OCI-LY7 (cell line): ENCODE results near the gene ASMTL. TPM values are rescaled to one million over a fixed set of nuclear protein-coding genes. Genes with fewer than 3 reads are reported as not detected.

Experiments
- Bru-seq: library from RNA; stranded (reverse); fragments of 400-500 nt; gene quantifications from one replicate; lab custom pipeline; 2021; lab: Mats Ljungman, UMichigan
- BruChase-seq, 2 experiments: library from RNA; stranded (reverse); fragments of 400-500 nt; gene quantifications; one replicate each; lab custom pipeline; 2021; lab: Mats Ljungman, UMichigan
- BruUV-seq: library from RNA; stranded (reverse); fragments of 400-500 nt; replicated peaks from 2 replicates; lab custom pipeline; 2021; lab: Mats Ljungman, UMichigan
- CTCF ChIA-PET: fragments of 300-600 bp; sonication (Branson Sonifier 250); formaldehyde crosslinking; loops from one replicate; lab custom pipeline; 2022; ENCODE audit warnings: antibody characterized with exemption; ENCODE audit not compliant: unreplicated experiment; lab: Charles Lee
- POLR2A ChIA-PET: fragments of 300-600 bp; sonication (Branson Sonifier 250); formaldehyde crosslinking; loops from one replicate; lab custom pipeline; 2022; ENCODE audit warnings: antibody characterized with exemption; lab: Charles Lee
- DNase-seq: peaks from one replicate; pipeline ENCODE4 v3.0.0-alpha.2; 2015; ENCODE audit warnings: low spot score
- H2AFZ ChIP-seq: fragments of 200-600 bp; sonication (generic), shearing (Covaris generic); 2 replicates; pipeline ENCODE4 v1.6.1; 2014; ENCODE audit warnings: mild to moderate bottlenecking, antibody characterized with exemption, low read length, moderate library complexity
- H3K27ac ChIP-seq: fragments of 200-600 bp; sonication (generic); 2 replicates; pipeline ENCODE4 v1.5.1; 2014; ENCODE audit warnings: mixed run types, low read depth, mild to moderate bottlenecking, moderate library complexity, low read length, inconsistent platforms; ENCODE audit not compliant: poor library complexity, severe bottlenecking
- H3K36me3 ChIP-seq: fragments of 200-600 bp; sonication (generic); 2 replicates; pipeline ENCODE4 v1.6.1; 2014; ENCODE audit warnings: mild to moderate bottlenecking, antibody characterized with exemption, low read length, moderate library complexity, mixed read lengths; ENCODE audit not compliant: insufficient read depth
- H3K4me1 ChIP-seq: fragments of 200-600 bp; sonication (generic); 2 replicates; pipeline ENCODE4 v1.5.1; 2014; ENCODE audit warnings: mild to moderate bottlenecking, low read length; ENCODE audit not compliant: insufficient read depth, poor library complexity, severe bottlenecking
- H3K4me2 ChIP-seq: fragments of 200-600 bp; sonication (generic); 2 replicates; pipeline ENCODE4 v1.6.1; 2014; ENCODE audit warnings: mild to moderate bottlenecking, low read length
- H3K4me3 ChIP-seq: fragments of 200-600 bp; sonication (generic); 2 replicates; pipeline ENCODE4 v1.5.1; 2014; ENCODE audit warnings: mild to moderate bottlenecking, low read depth, low read length; ENCODE audit not compliant: poor library complexity, severe bottlenecking
- H3K79me2 ChIP-seq: fragments of 200-600 bp; sonication (generic); 2 replicates; pipeline ENCODE4 v1.6.1; 2016; ENCODE audit warnings: low read depth, mild to moderate bottlenecking, low read length, moderate library complexity, mixed read lengths; ENCODE audit not compliant: insufficient read depth
- H3K9me2 ChIP-seq: fragments of 200-600 bp; sonication (generic); 2 replicates; pipeline ENCODE4 v1.6.1; 2016; ENCODE audit warnings: mild to moderate bottlenecking, low read length, mixed read lengths; ENCODE audit not compliant: insufficient read depth
- H3K9me3 ChIP-seq: fragments of 200-600 bp; sonication (generic); 2 replicates; pipeline ENCODE4 v1.6.1; 2014; ENCODE audit warnings: mild to moderate bottlenecking, mixed run types, low read length, mixed read lengths
- H4K20me1 ChIP-seq: fragments of 200-600 bp; sonication (generic); 2 replicates; pipeline ENCODE4 v1.6.1; 2014; ENCODE audit warnings: mild to moderate bottlenecking, antibody characterized with exemption, low read length, moderate library complexity, mixed read lengths; ENCODE audit not compliant: insufficient read depth
- CTCF ChIP-seq: fragments of 200-600 bp; sonication (generic); conservative IDR thresholded peaks from 2 replicates; pipeline ENCODE4 v1.5.1; 2014; ENCODE audit warnings: mild to moderate bottlenecking, antibody characterized with exemption, low read length, moderate library complexity, mixed read lengths
- EZH2phosphoT487 ChIP-seq: fragments of 200-600 bp; sonication (generic); IDR thresholded peaks from 2 replicates; pipeline ENCODE4 v1.6.1; 2018; ENCODE audit warnings: low read depth, borderline replicate concordance, mild to moderate bottlenecking, mixed run types, antibody characterized with exemption, low read length, moderate library complexity, mixed read lengths
- intact Hi-C: fragments of 100-400 bp; cut with micrococcal nuclease; formaldehyde crosslinking; loops from one replicate; pipeline ENCODE4 v1.10.0; 2022; ENCODE audit not compliant: unreplicated experiment
- long read RNA-seq: library from polyadenylated mRNA; stranded (forward); transcript quantifications from one replicate; pipeline ENCODE4 v2.0.0, GENCODE V29; 2022
- total RNA-seq, 2 experiments: library from RNA; depleted of rRNA in 1 of 2; stranded (reverse); fragments of >200 nt in 1 of 2; shearing (Covaris generic) in 1 of 2; gene quantifications; 2 replicates each; pipeline ENCODE4 v1.2.3, GENCODE V29; 2014 to 2022

The ASMTL gene
- total RNA-seq (2014; rRNA removed; shearing (Covaris generic)), result 17.2 and 17.6 TPM in 2 replicates
- 32.8 and 37.0 TPM in 2 replicates for total RNA-seq (2022)
- Bru-seq, nascent RNA, result percentile 52 among the genes with signal in this experiment
- BruChase-seq, experiment 1, labeled RNA remaining after a 6-hour chase, result percentile 61 among the genes with signal in this experiment
- BruChase-seq, experiment 2, labeled RNA remaining after a 2-hour chase, result percentile 61 among the genes with signal in this experiment
- long read RNA-seq, transcript ASMTL-201 (13 exons, 2,027 nt), result major isoform, 53 of 115 reads
- long read RNA-seq, partial matches to known transcripts, result 10 of 115 reads
- long read RNA-seq, other reads (novel, unspliced or antisense), result 48 of 115 reads

- 0 out of 2 replicates have a peak within 1 kb of the TSS, but pooled peaks have one; percentile 2 for H2AFZ ChIP-seq
- DNase-seq, result peak; percentile 98
- POLR2A ChIA-PET, result no interaction called here
- no TSS peak for BruUV-seq
- H3K79me2 ChIP-seq, result peaks cover 44% of the 10 kb centered on the region
- TF ChIP-seq CTCF, result no peak
- no peak for TF ChIP-seq EZH2phosphoT487
- intact Hi-C loops, result loop anchor here (2.0 to 10.0 kb wide), 5 partner anchors 40 to 1176 kb away; partner anchors contain the start of gene SLC25A6
- H3K27ac ChIP-seq, result peak within 1 kb of the TSS; percentile 58
- H3K4me1 ChIP-seq, result peaks cover 41% of the 10 kb centered on the region
- no peaks in the 10 kb centered on the region for H3K9me2 ChIP-seq
- peak within 1 kb of the TSS; percentile 96 for H3K4me3 ChIP-seq
- peaks cover 26% of the 10 kb centered on the region for H3K36me3 ChIP-seq
- H4K20me1 ChIP-seq, result no peaks in the 10 kb centered on the region
- peak within 1 kb of the TSS; percentile 76 for H3K4me2 ChIP-seq
- CTCF ChIA-PET, result no interaction called here
- peaks cover 11% of the 10 kb centered on the region for H3K9me3 ChIP-seq
Measured at GRCh38 chrX:1452516-1453394, at the start of gene ASMTL. TSS of gene ASMTL (minus strand) at chrX:1452909. CDS start at chrX:1452840, 69 bp downstream.

- Histone ChIP-seq H3K79me2 (peaks cover 84% of the 10 kb centered on the region), H3K9me2 (no peaks in the 10 kb centered on the region), H3K27ac (peak overlapping the region; percentile 96), H3K4me3 (peak overlapping the region; percentile 33), H2AFZ (no peak overlapping the region), H3K4me2 (peak overlapping the region; percentile 60), H3K36me3 (peaks cover 80% of the 10 kb centered on the region), H3K4me1 (peaks cover 91% of the 10 kb centered on the region), H3K9me3 (no peaks in the 10 kb centered on the region; the same call in 1 of the 2 replicates), H4K20me1 (no peaks in the 10 kb centered on the region)
- TF ChIP-seq EZH2phosphoT487 (no peak), CTCF (no peak)
- BruUV-seq, result no TSS peak
- peak; percentile 98 for DNase-seq
- CTCF ChIA-PET, result no interaction called here
- POLR2A ChIA-PET, result no interaction called here
- intact Hi-C loops, result loop anchor here (1.0 to 2.0 kb wide), 5 partner anchors 8 to 34 kb away; no protein-coding TSS in a partner anchor
Measured at GRCh38 chrX:1502241-1502640, 49.5 kb upstream of the ASMTL start.
